ENCODE measurements around the gene FUT8. TPM values are rescaled to one million over a fixed set of nuclear protein-coding genes. Genes with fewer than 3 reads are reported as not detected.

Gene FUT8
- polyA plus RNA-seq, 1 of the 3 experiments (the other 2 are of a cell fraction) = 31.7 TPM

GRCh38 chr14:65639216-65639615, 226.7 kb downstream of the FUT8 start:
- CTCF ChIA-PET = interaction anchor here (0.6 to 0.9 kb wide), 2 partner anchors 29 to 224 kb away, joined by 3 read pairs; no protein-coding TSS in a partner anchor
- Histone ChIP-seq H3F3A (replicated peaks; ENCODE audit: insufficient read depth) (peaks cover 6% of the 10 kb centered on the region), H3K9ac (no peak overlapping the region), H3K79me2 (ENCODE audit: insufficient read depth) (peaks cover 44% of the 10 kb centered on the region; the same call in 1 of the 2 replicates), H3K9me2 (no peaks in the 10 kb centered on the region), H3K36me3 (replicated peaks in 1 of 2; ENCODE audit: control insufficient read depth in 1 of 2, insufficient read depth in 2 of 2, low read length in 1 of 2) (peaks cover 0 to 15% of the 10 kb centered on the region in 2 experiments), H3K4me2 (no peak overlapping the region), H3K9me3 (no peaks in the 10 kb centered on the region; the same call in 1 of the 2 replicates), H3K27ac (ENCODE audit: low read depth in 2 of 2, low read length in 1 of 2) (no peak overlapping the region), H3K4me1 (ENCODE audit: control insufficient read depth in 1 of 2, insufficient read depth in 2 of 2, low read depth in 1 of 2, low read length in 1 of 2) (no peaks in the 10 kb centered on the region), H4K20me1 (ENCODE audit: insufficient read depth) (no peaks in the 10 kb centered on the region), H2AFZ (ENCODE audit: low read depth) (no peak overlapping the region), H3K27me3 (ENCODE audit: insufficient read depth) (no peaks in the 10 kb centered on the region), H3K4me3 (ENCODE audit: low read depth in 2 of 2, low read length in 1 of 2) (no peak overlapping the region)
- POLR2A ChIA-PET = no interaction called here
- TF ChIP-seq TAF1 (IDR thresholded peaks at IDR 0.05; ENCODE audit: borderline replicate concordance, low read depth, low read length) = no peak
- no peak for DNase-seq
- 89% methylated on average over 1 of the region's 1 CpG for WGBS (ENCODE audit: low lambda C conversion rate)

- no peak overlapping the region for H3K27ac ChIP-seq (ENCODE audit: low read depth in 2 of 2, low read length in 1 of 2)
- H3K4me1 ChIP-seq (ENCODE audit: control insufficient read depth in 1 of 2, insufficient read depth in 2 of 2, low read depth in 1 of 2, low read length in 1 of 2) = no peaks in the 10 kb centered on the region; a peak in 1 of 4 replicates
- H3K27me3 ChIP-seq (ENCODE audit: insufficient read depth) = no peaks in the 10 kb centered on the region
- WGBS (ENCODE audit: low lambda C conversion rate) = 93% methylated on average over 2 of the region's 2 CpGs
- no peaks in the 10 kb centered on the region for H3K79me2 ChIP-seq (ENCODE audit: insufficient read depth)
- H3K36me3 ChIP-seq (replicated peaks in 1 of 2; ENCODE audit: control insufficient read depth in 1 of 2, insufficient read depth in 2 of 2, low read length in 1 of 2) = peaks cover 4 to 6% of the 10 kb centered on the region in 2 experiments
- H3F3A ChIP-seq (replicated peaks; ENCODE audit: insufficient read depth) = no peaks in the 10 kb centered on the region
- H3K4me2 ChIP-seq = no peak overlapping the region
- ChIA-PET POLR2A (no interaction called here), CTCF (no interaction called here)
- no peaks in the 10 kb centered on the region for H3K9me3 ChIP-seq
- no peaks in the 10 kb centered on the region for H3K9me2 ChIP-seq
- H3K4me3 ChIP-seq (ENCODE audit: low read depth in 2 of 2, low read length in 1 of 2) = no peak overlapping the region
- H4K20me1 ChIP-seq (ENCODE audit: insufficient read depth) = no peaks in the 10 kb centered on the region
- no peak overlapping the region for H3K9ac ChIP-seq
- peak; percentile 19 for DNase-seq
- no peak for TF ChIP-seq CTCF (IDR thresholded peaks at IDR 0.05)
- TF ChIP-seq EZH2phosphoT487 (IDR thresholded peaks at IDR 0.05; ENCODE audit: borderline replicate concordance, low read depth) = no peak
- no peak for TF ChIP-seq CHD2 (IDR thresholded peaks at IDR 0.05; ENCODE audit: low read length, partially characterized antibody)
- TF ChIP-seq TAF1 (IDR thresholded peaks at IDR 0.05; ENCODE audit: borderline replicate concordance, low read depth, low read length) = no peak
- no peak for TF ChIP-seq POLR2AphosphoS5 (IDR thresholded peaks at IDR 0.05; ENCODE audit: low read depth, low read length)
- no peak for TF ChIP-seq SIN3A (IDR thresholded peaks at IDR 0.05; ENCODE audit: borderline replicate concordance, low read depth, low read length)
- TF ChIP-seq SMC3 (IDR thresholded peaks at IDR 0.05; ENCODE audit: low read depth, low read length) = no peak
- no peak for TF ChIP-seq JUND (IDR thresholded peaks at IDR 0.05)
- TF ChIP-seq FOXJ3 (CRISPR knock-in tag; IDR thresholded peaks at IDR 0.05) = no peak
- TF ChIP-seq USF1 (IDR thresholded peaks at IDR 0.05; ENCODE audit: borderline replicate concordance, low read depth) = no peak
- no peak for TF ChIP-seq FOSL2 (IDR thresholded peaks at IDR 0.05; ENCODE audit: borderline replicate concordance, low read depth)
- TF ChIP-seq TCF12 (IDR thresholded peaks at IDR 0.05) = no peak
- TF ChIP-seq MXI1 (IDR thresholded peaks at IDR 0.05; ENCODE audit: low read depth, low read length) = no peak
- TF ChIP-seq MAX (IDR thresholded peaks at IDR 0.05; ENCODE audit: low read depth) = no peak
- TF ChIP-seq GABPA (IDR thresholded peaks at IDR 0.05; ENCODE audit: low read depth) = no peak
- no peak for TF ChIP-seq NRF1 (IDR thresholded peaks at IDR 0.05; ENCODE audit: low read depth, low read length)
- no peak for TF ChIP-seq IRF3 (IDR thresholded peaks at IDR 0.05; ENCODE audit: low read depth, low read length)
- H2AFZ ChIP-seq (ENCODE audit: low read depth) = no peak overlapping the region
Measured at GRCh38 chr14:65650826-65651225, 238.3 kb downstream of the FUT8 start.
